COLO829 (cell line): ENCODE measurements around the gene XYLT1.

ENCODE experiments used
- DNase-seq: peaks from one replicate; pipeline ENCODE4 v3.0.0; 2012; ENCODE audit warnings: low spot score

XYLT1 gene

GRCh38 chr16:17459903-17460521 lies 10.7 kb downstream of the XYLT1 start:
- DNase-seq = no peak

GRCh38 chr16:17457997-17458396 lies 12.8 kb downstream of the XYLT1 start:
- no peak for DNase-seq

GRCh38 chr16:17457513-17457912 lies 13.2 kb downstream of the XYLT1 start:
- DNase-seq = no peak

- DNase-seq = no peak
Observed at GRCh38 chr16:17454162-17454730, 16.5 kb downstream of the XYLT1 start.

- DNase-seq = no peak
Observed at GRCh38 chr16:17453364-17454038, 17.3 kb downstream of the XYLT1 start.

DNA sequence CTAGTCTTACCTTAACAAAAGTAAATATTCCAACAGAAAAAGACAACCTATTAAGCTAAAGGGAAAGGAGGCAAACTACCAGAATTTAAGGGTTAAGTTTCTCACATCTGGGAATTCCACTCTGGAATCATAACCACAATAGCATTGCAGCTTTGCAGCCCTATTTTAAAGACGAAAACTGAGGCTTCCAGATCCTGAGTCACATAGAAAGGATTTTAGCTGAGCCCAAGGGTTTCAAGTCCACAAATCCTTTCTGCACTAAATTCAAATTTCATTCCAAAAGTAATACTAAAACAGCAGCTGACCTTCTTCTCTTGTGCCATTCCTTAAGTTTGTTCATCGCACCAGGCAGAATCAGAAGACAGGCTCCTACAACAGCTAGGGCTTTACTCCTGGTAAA lies 17.8 kb downstream of the XYLT1 start:
- DNase-seq = no peak

GRCh38 chr16:17451843-17452242 lies 18.9 kb downstream of the XYLT1 start:
- no peak for DNase-seq

DNA sequence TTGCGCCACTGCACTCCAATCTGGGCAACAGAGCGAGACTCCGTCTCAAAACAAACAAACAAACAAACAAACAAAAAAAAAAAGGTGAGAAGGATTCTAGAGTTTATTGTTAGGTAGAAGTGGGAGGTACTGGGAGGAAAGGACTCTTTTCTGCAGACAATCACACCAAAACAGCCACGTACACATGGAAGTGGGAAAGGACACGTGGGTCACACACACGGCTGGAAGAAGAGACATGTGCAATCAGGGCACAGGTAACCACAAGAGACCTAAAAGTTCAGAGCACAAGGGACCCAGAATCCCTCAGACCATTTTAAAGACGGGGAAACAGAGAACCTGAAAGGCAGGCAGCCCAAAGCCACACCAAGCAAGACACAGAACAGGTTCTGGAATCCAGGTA lies 20.5 kb downstream of the XYLT1 start:
- no peak for DNase-seq

GRCh38 chr16:17448640-17449638 lies 21.8 kb downstream of the XYLT1 start:
- DNase-seq = no peak

DNA sequence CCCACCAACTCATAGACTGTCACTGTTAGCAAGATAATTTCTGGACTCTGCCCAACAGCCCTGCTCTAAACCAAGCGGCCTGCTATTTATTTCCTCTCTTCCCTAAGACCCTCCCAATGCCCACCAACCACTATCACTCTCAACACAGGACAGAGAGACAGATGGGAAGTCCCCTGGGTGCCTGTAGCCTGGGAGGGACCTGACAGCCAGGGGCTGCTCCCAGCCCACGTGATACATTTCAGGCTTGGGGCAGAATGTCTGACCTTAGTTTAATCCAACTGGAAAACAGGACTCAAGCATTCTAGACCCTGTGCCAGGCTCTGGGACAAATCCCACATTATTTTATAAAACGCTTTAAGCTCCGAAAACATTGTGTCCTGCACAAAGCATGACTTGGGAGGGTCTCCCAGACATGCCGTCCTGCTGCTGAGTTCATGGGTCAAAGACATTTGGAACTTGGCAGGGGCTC lies 23.6 kb downstream of the XYLT1 start:
- DNase-seq = no peak

DNA sequence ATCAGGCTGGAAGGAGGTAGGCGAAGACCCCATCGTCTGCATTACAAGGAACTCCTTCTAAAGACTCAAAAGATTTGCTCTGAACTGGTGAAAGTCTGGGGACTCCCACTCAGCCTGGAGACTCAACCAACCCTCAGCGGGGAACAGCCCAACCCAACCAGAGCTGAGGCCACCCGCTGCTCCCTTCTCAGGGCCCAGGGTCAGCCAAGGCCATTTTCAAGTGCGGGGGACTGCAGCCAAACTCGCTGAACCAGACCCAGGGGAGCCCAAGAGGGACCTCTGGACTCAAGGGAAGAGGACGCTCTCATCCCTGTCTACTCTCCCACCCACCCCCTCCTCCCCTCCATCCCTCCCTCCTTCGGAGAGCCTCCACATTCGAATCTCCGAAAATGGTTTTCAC lies 24.1 kb downstream of the XYLT1 start:
- no peak for DNase-seq

- DNase-seq = no peak
Observed at GRCh38 chr16:17445421-17445820, 25.3 kb downstream of the XYLT1 start.

- DNase-seq = no peak
Observed at GRCh38 chr16:17444658-17445057, 26.1 kb downstream of the XYLT1 start.

GRCh38 chr16:17440131-17440530 lies 30.6 kb downstream of the XYLT1 start:
- no peak for DNase-seq

DNA sequence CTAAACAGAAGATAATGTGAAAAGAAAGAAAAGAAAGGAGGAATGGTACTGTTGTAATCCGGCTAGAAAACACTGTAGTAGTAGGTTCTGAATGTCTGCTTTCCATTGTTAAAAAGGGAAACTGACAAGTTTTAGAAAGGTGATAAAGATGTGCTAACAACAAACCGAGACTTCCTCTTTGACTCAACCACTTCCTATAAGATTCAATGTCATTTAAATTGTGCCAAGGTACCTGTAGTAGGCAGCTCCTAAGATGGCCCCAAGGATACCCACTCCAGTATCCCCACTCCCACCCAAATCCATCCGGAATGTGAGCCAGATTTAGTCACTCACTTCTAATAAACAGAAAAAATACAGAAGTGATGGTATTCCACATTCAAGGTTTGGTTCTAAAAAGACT lies 31.2 kb downstream of the XYLT1 start:
- no peak for DNase-seq

- DNase-seq = no peak
Observed at GRCh38 chr16:17437981-17438380, 32.8 kb downstream of the XYLT1 start.

DNA sequence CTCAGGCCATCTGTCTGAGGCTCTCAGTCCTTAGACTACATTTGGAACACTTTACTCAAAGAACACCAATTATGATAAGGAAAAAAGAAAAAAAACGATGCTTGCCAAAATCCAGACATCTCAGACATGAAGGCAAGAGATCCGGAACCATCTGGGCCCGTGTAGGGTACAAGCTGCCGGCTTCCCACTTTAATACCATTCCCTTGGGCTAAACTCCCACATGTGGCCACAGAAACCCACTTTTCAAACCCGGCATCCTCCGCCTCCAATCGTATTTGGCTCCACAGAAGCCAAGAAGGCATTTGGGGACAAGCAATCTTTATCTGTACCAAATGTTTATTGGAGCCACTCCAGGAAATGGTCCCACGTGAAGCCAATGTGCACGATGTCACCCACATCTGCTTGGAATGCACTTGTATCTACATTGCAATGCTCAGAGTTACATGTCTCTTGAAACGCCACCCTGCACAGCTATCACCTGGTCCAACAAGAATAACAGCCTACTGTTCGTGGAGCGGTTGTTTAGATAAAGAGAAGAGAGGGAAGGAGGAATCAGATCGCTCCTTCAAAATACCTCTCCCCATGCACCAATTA lies 33.5 kb downstream of the XYLT1 start:
- no peak for DNase-seq

- DNase-seq = no peak
Observed at GRCh38 chr16:17435318-17435717, 35.4 kb downstream of the XYLT1 start.

GRCh38 chr16:17433577-17434451 lies 36.9 kb downstream of the XYLT1 start:
- DNase-seq = no peak

DNA sequence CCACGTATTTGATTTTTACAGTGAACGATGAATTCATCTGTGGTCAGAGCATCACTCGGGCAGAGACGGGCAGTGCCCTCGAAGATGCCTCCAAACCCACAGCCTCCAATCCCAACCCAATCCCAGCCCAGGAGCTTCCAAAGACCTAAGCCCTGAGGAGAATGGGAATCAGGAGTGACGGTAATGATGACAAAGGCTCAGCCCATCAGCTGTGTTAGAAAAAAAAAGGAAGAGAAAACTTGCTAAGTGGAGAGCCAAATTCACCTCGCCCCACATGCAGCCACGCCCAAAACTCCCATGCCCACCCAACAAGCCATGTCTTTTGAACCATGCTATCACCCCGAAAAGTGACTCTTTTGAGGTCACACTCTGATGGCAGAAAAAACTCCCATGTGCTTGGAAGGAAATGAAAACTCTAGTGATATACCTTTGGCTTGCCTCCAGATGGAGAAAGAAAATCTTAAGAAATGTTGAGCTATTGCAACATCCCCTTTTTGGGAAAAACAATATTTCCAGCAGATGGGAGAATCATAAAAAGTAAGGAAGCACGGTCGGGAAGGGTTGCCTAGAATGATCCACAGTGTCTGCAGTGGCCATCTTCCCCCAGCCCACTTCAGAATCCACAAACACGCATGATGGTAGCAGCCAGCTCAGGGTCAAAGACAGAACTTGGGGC lies 37.7 kb downstream of the XYLT1 start:
- no peak for DNase-seq
